Liver (tissue), 9 donors: ENCODE results near the gene DYRK4. TPM values are rescaled to one million over a fixed set of nuclear protein-coding genes. Genes with fewer than 3 reads are reported as not detected.

Experiments
- DNase-seq: peaks from one replicate; pipeline ENCODE4 v3.0.0-alpha.2; 2017; ENCODE audit warnings: low spot score
- H3K27ac ChIP-seq, 2 donors: one replicate each; pipeline ENCODE4 v1.7.0; 2013; ENCODE audit warnings: inconsistent platforms in 2 of 2, low read length in 2 of 2, control low read depth in 1 of 2, low read depth in 1 of 2, mild to moderate bottlenecking in 1 of 2
- H3K27me3 ChIP-seq, 4 donors: one replicate each; pipeline versions ENCODE4 v1.6.1 to v1.7.0; 2013; ENCODE audit warnings: low read length in 3 of 4, inconsistent platforms in 1 of 4, mild to moderate bottlenecking in 1 of 4, moderate library complexity in 1 of 4; ENCODE audit not compliant: control insufficient read depth in 4 of 4, insufficient read depth in 4 of 4
- H3K36me3 ChIP-seq, 4 donors: one replicate each; pipeline versions ENCODE4 v1.6.1 to v1.7.0; 2013; ENCODE audit warnings: low read length in 3 of 4, mild to moderate bottlenecking in 3 of 4, low read depth in 1 of 4, moderate library complexity in 1 of 4; ENCODE audit not compliant: control insufficient read depth in 4 of 4, insufficient read depth in 3 of 4
- H3K4me1 ChIP-seq, 4 donors: one replicate each; pipeline versions ENCODE4 v1.6.1 to v1.7.0; 2013; ENCODE audit warnings: low read length in 3 of 4, mild to moderate bottlenecking in 3 of 4, moderate library complexity in 1 of 4; ENCODE audit not compliant: control insufficient read depth in 4 of 4, insufficient read depth in 4 of 4
- H3K4me3 ChIP-seq, 3 donors: one replicate each; pipeline versions ENCODE4 v1.6.1 to v1.7.0; 2013; ENCODE audit warnings: low read length in 3 of 3, control low read depth in 1 of 3, low read depth in 1 of 3, mild to moderate bottlenecking in 1 of 3
- H3K9ac ChIP-seq, 2 donors: one replicate each; pipeline ENCODE4 v1.7.0; 2013; ENCODE audit warnings: low read length in 2 of 2, mild to moderate bottlenecking in 2 of 2, moderate library complexity in 2 of 2, control low read depth in 1 of 2, low read depth in 1 of 2
- H3K9me3 ChIP-seq, 4 donors: one replicate each; pipeline versions ENCODE4 v1.6.1 to v1.7.0; 2013; ENCODE audit warnings: low read length in 3 of 4; ENCODE audit not compliant: control insufficient read depth in 4 of 4
- FOXA1 ChIP-seq: IDR thresholded peaks from 2 replicates; pipeline ENCODE4 v1.6.1; 2016; ENCODE audit warnings: antibody characterized with exemption
- FOXA2 ChIP-seq: IDR thresholded peaks from 2 replicates; pipeline ENCODE4 v1.6.1; 2016; ENCODE audit warnings: antibody characterized with exemption
- GABPA ChIP-seq, 2 donors: IDR thresholded peaks in 1 of 2; conservative IDR thresholded peaks in 1 of 2; 2 replicates each; pipeline ENCODE4 v1.6.1; 2016; ENCODE audit warnings: antibody characterized with exemption in 2 of 2, mild to moderate bottlenecking in 1 of 2, moderate library complexity in 1 of 2
- HNF4A ChIP-seq, 2 donors: conservative IDR thresholded peaks; 2 replicates each; pipeline ENCODE4 v1.6.1; 2016; ENCODE audit warnings: antibody characterized with exemption in 2 of 2, mild to moderate bottlenecking in 2 of 2
- HNF4G ChIP-seq: IDR thresholded peaks from 2 replicates; pipeline ENCODE4 v1.6.1; 2016; ENCODE audit warnings: antibody characterized with exemption
- NR2F2 ChIP-seq: IDR thresholded peaks from 2 replicates; pipeline ENCODE4 v1.6.1; 2016; ENCODE audit warnings: antibody characterized with exemption
- RAD21 ChIP-seq, 2 donors: IDR thresholded peaks; 2 replicates each; pipeline ENCODE4 v1.6.1; 2016; ENCODE audit warnings: antibody characterized with exemption in 2 of 2, mild to moderate bottlenecking in 2 of 2
- SP1 ChIP-seq: IDR thresholded peaks from 2 replicates; pipeline ENCODE4 v1.6.1; 2018; ENCODE audit warnings: antibody characterized with exemption, mild to moderate bottlenecking
- TAF1 ChIP-seq: conservative IDR thresholded peaks from 2 replicates; pipeline ENCODE4 v1.6.1; 2016; ENCODE audit warnings: antibody characterized with exemption, mild to moderate bottlenecking
- YY1 ChIP-seq: IDR thresholded peaks from 2 replicates; pipeline ENCODE4 v1.6.1; 2016; ENCODE audit warnings: antibody characterized with exemption, mild to moderate bottlenecking
- WGBS: extraction: QIAGEN DNeasy Blood & Tissue Kit; methylation state at CpG from one replicate; pipeline ENCODE4 v1.1.7; 2013; 5-methylcytosine and 5-hydroxymethylcytosine counted together
- polyA plus RNA-seq, 2 donors: library from polyadenylated mRNA; stranded (reverse) in 1 of 2; unstranded in 1 of 2; fragments of 200-250 nt in 1 of 2; fragments of >200 nt in 1 of 2; fragmentation: Nextera tagmentation in 1 of 2; extraction: Ambion mirVana in 1 of 2; gene quantifications; one replicate each; pipeline versions ENCODE4 v1.2.1 to v1.2.3, GENCODE V29; 2013 to 2015
- total RNA-seq, 2 donors: library from RNA; depleted of rRNA; stranded (reverse); fragments of >200 nt; gene quantifications; one replicate each; pipeline ENCODE4 v1.2.3, GENCODE V29; 2014
- TF ChIP-seq, protein P1 (sequence below): IDR thresholded peaks from 2 replicates; pipeline ENCODE4 v1.6.1; 2016; ENCODE audit warnings: antibody characterized with exemption, mild to moderate bottlenecking
- TF ChIP-seq, protein P2 (sequence below): IDR thresholded peaks from 2 replicates; pipeline ENCODE4 v1.6.1; 2016; ENCODE audit warnings: antibody characterized with exemption
- donor health status: healthy.
- donor health status: healthy.
- donor health status: healthy.
- donor health status: healthy.
- donor health status: healthy.

The DYRK4 gene
- total and polyA plus RNA-seq, 4 donors = 12.0 to 20.3 (median 14.4) TPM

DNA sequence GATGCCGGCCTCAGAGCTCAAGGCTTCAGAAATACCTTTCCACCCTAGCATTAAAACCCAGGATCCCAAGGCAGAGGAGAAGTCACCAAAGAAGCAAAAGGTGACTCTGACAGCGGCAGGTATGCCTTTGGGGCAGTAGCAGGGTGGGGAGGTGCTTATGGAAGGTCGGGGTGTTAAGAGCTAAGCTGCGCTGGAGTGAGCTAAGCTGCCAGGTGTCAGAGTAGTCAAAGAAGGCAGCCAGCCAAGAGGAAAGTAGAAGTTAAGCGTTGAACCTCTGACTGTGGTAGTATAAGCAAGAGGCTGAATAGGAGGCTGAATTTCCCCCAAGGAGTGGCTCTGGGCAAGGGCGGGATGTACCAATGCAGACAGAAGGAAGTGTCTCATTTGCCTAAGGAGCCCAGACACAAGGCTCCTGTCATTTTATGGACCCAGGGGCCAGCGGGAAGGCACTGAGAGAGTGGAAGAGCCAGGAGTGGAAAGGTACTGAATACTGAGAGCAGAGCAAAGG, 29.2 kb downstream of the DYRK4 start:
- no peak for DNase-seq
- TF ChIP-seq GABPA (IDR thresholded peaks at IDR 0.05 in 1 of 2, conservative IDR thresholded peaks at IDR 0.05 in 1 of 2) = no peak
- TF ChIP-seq RAD21 (IDR thresholded peaks at IDR 0.05) = no peak
- TF ChIP-seq HNF4A (conservative IDR thresholded peaks at IDR 0.05) = no peak
- TF ChIP-seq SP1 = no peak
- no peak for TF ChIP-seq FOXA2
- TF ChIP-seq FOXA1 = no peak
- no peak for TF ChIP-seq TAF1
- 81% methylated on average over 7 of the region's 7 CpGs for WGBS
- Histone ChIP-seq H3K4me3 (no peak overlapping the region), H3K9me3 (no peaks in the 10 kb centered on the region), H3K9ac (no peak overlapping the region), H3K27me3 (no peaks in the 10 kb centered on the region), H3K36me3 (no peaks in the 10 kb centered on the region), H3K4me1 (no peaks in the 10 kb centered on the region), H3K27ac (no peak overlapping the region)

DNA sequence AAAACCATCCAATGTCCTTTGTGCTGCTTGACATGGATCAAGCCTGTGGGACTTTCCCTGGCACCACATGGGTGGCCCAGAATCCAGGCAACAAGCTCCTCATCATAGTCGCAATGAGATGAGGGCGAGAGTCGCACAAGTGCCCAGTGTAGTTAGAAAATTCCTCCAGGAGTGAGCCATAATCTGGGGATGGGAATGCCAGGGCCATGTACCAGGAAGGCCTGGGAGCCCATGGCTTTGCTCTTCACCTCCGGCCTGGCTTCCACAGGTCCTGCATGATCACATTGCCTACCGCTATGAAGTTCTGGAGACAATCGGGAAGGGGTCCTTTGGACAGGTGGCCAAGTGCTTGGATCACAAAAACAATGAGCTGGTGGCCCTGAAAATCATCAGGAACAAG, 33.9 kb downstream of the DYRK4 start:
- H3K27ac ChIP-seq = no peak overlapping the region
- no peaks in the 10 kb centered on the region for H3K4me1 ChIP-seq
- TF ChIP-seq, protein P1, sequence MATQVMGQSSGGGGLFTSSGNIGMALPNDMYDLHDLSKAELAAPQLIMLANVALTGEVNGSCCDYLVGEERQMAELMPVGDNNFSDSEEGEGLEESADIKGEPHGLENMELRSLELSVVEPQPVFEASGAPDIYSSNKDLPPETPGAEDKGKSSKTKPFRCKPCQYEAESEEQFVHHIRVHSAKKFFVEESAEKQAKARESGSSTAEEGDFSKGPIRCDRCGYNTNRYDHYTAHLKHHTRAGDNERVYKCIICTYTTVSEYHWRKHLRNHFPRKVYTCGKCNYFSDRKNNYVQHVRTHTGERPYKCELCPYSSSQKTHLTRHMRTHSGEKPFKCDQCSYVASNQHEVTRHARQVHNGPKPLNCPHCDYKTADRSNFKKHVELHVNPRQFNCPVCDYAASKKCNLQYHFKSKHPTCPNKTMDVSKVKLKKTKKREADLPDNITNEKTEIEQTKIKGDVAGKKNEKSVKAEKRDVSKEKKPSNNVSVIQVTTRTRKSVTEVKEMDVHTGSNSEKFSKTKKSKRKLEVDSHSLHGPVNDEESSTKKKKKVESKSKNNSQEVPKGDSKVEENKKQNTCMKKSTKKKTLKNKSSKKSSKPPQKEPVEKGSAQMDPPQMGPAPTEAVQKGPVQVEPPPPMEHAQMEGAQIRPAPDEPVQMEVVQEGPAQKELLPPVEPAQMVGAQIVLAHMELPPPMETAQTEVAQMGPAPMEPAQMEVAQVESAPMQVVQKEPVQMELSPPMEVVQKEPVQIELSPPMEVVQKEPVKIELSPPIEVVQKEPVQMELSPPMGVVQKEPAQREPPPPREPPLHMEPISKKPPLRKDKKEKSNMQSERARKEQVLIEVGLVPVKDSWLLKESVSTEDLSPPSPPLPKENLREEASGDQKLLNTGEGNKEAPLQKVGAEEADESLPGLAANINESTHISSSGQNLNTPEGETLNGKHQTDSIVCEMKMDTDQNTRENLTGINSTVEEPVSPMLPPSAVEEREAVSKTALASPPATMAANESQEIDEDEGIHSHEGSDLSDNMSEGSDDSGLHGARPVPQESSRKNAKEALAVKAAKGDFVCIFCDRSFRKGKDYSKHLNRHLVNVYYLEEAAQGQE = no peak
- TF ChIP-seq YY1 = no peak
- TF ChIP-seq NR2F2 = no peak
- TF ChIP-seq SP1 = no peak
- no peak for TF ChIP-seq RAD21 (IDR thresholded peaks at IDR 0.05)
- no peak for TF ChIP-seq HNF4G
- no peak for DNase-seq
- H3K36me3 ChIP-seq = no peaks in the 10 kb centered on the region
- WGBS = 96% methylated on average over 6 of the region's 6 CpGs
- H3K4me3 ChIP-seq = no peak overlapping the region
- H3K9me3 ChIP-seq = no peaks in the 10 kb centered on the region
- no peaks in the 10 kb centered on the region for H3K27me3 ChIP-seq
- no peak overlapping the region for H3K9ac ChIP-seq

GRCh38 chr12:4603421-4603820, 41.4 kb downstream of the DYRK4 start:
- H3K36me3 ChIP-seq = no peaks in the 10 kb centered on the region
- no peak overlapping the region for H3K4me3 ChIP-seq
- no peak overlapping the region for H3K27ac ChIP-seq
- no peak for TF ChIP-seq GABPA (IDR thresholded peaks at IDR 0.05 in 1 of 2, conservative IDR thresholded peaks at IDR 0.05 in 1 of 2)
- no peak for TF ChIP-seq HNF4A (conservative IDR thresholded peaks at IDR 0.05)
- TF ChIP-seq, protein P2, sequence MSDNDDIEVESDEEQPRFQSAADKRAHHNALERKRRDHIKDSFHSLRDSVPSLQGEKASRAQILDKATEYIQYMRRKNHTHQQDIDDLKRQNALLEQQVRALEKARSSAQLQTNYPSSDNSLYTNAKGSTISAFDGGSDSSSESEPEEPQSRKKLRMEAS = no peak
- 69% methylated on average over 7 of the region's 7 CpGs for WGBS
- no peaks in the 10 kb centered on the region for H3K4me1 ChIP-seq
- no peaks in the 10 kb centered on the region for H3K9me3 ChIP-seq
- no peak overlapping the region for H3K9ac ChIP-seq
- no peak for DNase-seq
- H3K27me3 ChIP-seq = no peaks in the 10 kb centered on the region
